HG03565 (cell line): ENCODE measurements around the gene CHM.
"Not testable (repeated sequence)": the region's sequence is repeated elsewhere in the genome, so short reads cannot be mapped to it uniquely, and the experiment has no call there.

Experiments
- ATAC-seq: cut with Tn5 transposase; IDR thresholded peaks from one replicate; pipeline ENCODE4 v1.9.1; 2021; ENCODE audit warnings: mild to moderate bottlenecking, moderate library complexity; ENCODE audit not compliant: unreplicated experiment

Gene CHM

GRCh38 chrX:85922821-85923220 lies 124.5 kb downstream of the CHM start:
- no peak for ATAC-seq

- not testable (repeated sequence) for ATAC-seq
Observed at GRCh38 chrX:85916656-85917280, 130.6 kb downstream of the CHM start.

- ATAC-seq, result no peak
Observed at GRCh38 chrX:85914431-85914830, 132.9 kb downstream of the CHM start.

GRCh38 chrX:85907316-85907715 lies 140.0 kb downstream of the CHM start:
- no peak for ATAC-seq

- no peak for ATAC-seq
Observed at GRCh38 chrX:85906399-85906798, 141.0 kb downstream of the CHM start.

- no peak for ATAC-seq
Observed at GRCh38 chrX:85905851-85906250, 141.5 kb downstream of the CHM start.

- no peak for ATAC-seq
Observed at GRCh38 chrX:85903692-85904471, 143.5 kb downstream of the CHM start.

- ATAC-seq, result no peak
Observed at GRCh38 chrX:85897362-85898126, 149.8 kb downstream of the CHM start.

- no peak for ATAC-seq
Observed at GRCh38 chrX:85882601-85883000, 164.8 kb downstream of the CHM start.

GRCh38 chrX:85870585-85870984 lies 176.8 kb downstream of the CHM start:
- ATAC-seq, result no peak

- ATAC-seq, result no peak
Observed at GRCh38 chrX:85865324-85865723, 182.0 kb downstream of the CHM start.

- no peak for ATAC-seq
Observed at GRCh38 chrX:85859426-85859825, 187.9 kb downstream of the CHM start.

GRCh38 chrX:85851418-85851817 lies 195.9 kb downstream of the CHM start:
- peak; percentile 60 for ATAC-seq

GRCh38 chrX:85836868-85837267 lies 210.5 kb downstream of the CHM start:
- ATAC-seq, result no peak

- ATAC-seq, result no peak
Observed at GRCh38 chrX:85828771-85829170, 218.6 kb downstream of the CHM start.

- no peak for ATAC-seq
Observed at GRCh38 chrX:85815203-85815751, 232.1 kb downstream of the CHM start.
